Measurements from ENCODE around the gene CMPK1.

CMPK1 gene

GRCh38 chr1:47325528-47325927 lies 8.1 kb upstream of the CMPK1 start:
- no peak overlapping the region for H3K14ac ChIP-seq (ENCODE audit: low read length)
- no peak overlapping the region for H4K91ac ChIP-seq (ENCODE audit: low read depth, low read length, poor library complexity)
- H3K9ac ChIP-seq (ENCODE audit: low read depth, low read length, poor library complexity): no peak overlapping the region
- H3K18ac ChIP-seq (ENCODE audit: low read length): no peak overlapping the region
- no peaks in the 10 kb centered on the region for H3K36me3 ChIP-seq (replicated peaks in 1 of 2; ENCODE audit: control insufficient read depth in 2 of 2, insufficient read depth in 2 of 2, low read length in 2 of 2)
- H3K4me1 ChIP-seq (ENCODE audit: control insufficient read depth in 2 of 2, insufficient read depth in 1 of 2, low read depth in 1 of 2, low read length in 2 of 2): no peaks in the 10 kb centered on the region
- no CpG with 5 or more reads among the region's 2 CpGs for WGBS, 2 donors (ENCODE audit: extremely low coverage in 2 of 2, insufficient read length in 2 of 2, insufficient replicate concordance in 1 of 2)
- H3K4ac ChIP-seq (ENCODE audit: low read length): no peak overlapping the region
- DNase-seq (ENCODE audit: low spot score): no peak
- H2BK120ac ChIP-seq (ENCODE audit: low read depth, low read length): no peak overlapping the region
- no peak overlapping the region for H3K4me2 ChIP-seq (ENCODE audit: insufficient read depth, low read length, poor library complexity, severe bottlenecking)
- no peaks in the 10 kb centered on the region for H3K9me3 ChIP-seq (replicated peaks in 1 of 2; ENCODE audit: control insufficient read depth in 2 of 2, insufficient read depth in 1 of 2, low read depth in 1 of 2, low read length in 2 of 2)
- H3K27ac ChIP-seq (replicated peaks; ENCODE audit: low read length): no peak overlapping the region
- H3K23ac ChIP-seq (ENCODE audit: low read depth, low read length, poor library complexity): no peak overlapping the region
- no peaks in the 10 kb centered on the region for H3K79me1 ChIP-seq (ENCODE audit: low read depth, low read length)
- H2AK5ac ChIP-seq (ENCODE audit: low read depth, low read length): no peak overlapping the region
- H4K8ac ChIP-seq (ENCODE audit: low read depth, low read length): no peak overlapping the region
- no peak overlapping the region for H3K4me3 ChIP-seq (ENCODE audit: low read length in 2 of 2)
- no peak overlapping the region for H2BK15ac ChIP-seq (ENCODE audit: low read length)
- no peak overlapping the region for H2BK12ac ChIP-seq (ENCODE audit: low read length)
- H2BK5ac ChIP-seq (ENCODE audit: low read length): no peak overlapping the region
- H2AFZ ChIP-seq (ENCODE audit: low read length): no peak overlapping the region
- no peaks in the 10 kb centered on the region for H3K27me3 ChIP-seq (ENCODE audit: control insufficient read depth in 3 of 3, insufficient read depth in 3 of 3, low read depth in 1 of 3, low read length in 3 of 3)

- no peak overlapping the region for H4K8ac ChIP-seq (ENCODE audit: low read depth, low read length)
- no peaks in the 10 kb centered on the region for H3K79me1 ChIP-seq (ENCODE audit: low read depth, low read length)
- no peaks in the 10 kb centered on the region for H3K27me3 ChIP-seq (ENCODE audit: control insufficient read depth in 3 of 3, insufficient read depth in 3 of 3, low read depth in 1 of 3, low read length in 3 of 3)
- no peak overlapping the region for H3K23ac ChIP-seq (ENCODE audit: low read depth, low read length, poor library complexity)
- no peak overlapping the region for H4K91ac ChIP-seq (ENCODE audit: low read depth, low read length, poor library complexity)
- H2BK12ac ChIP-seq (ENCODE audit: low read length): no peak overlapping the region
- DNase-seq (ENCODE audit: low spot score): no peak
- no peaks in the 10 kb centered on the region for H3K9me3 ChIP-seq (replicated peaks in 1 of 2; ENCODE audit: control insufficient read depth in 2 of 2, insufficient read depth in 1 of 2, low read depth in 1 of 2, low read length in 2 of 2)
- WGBS, 2 donors (ENCODE audit: extremely low coverage in 2 of 2, insufficient read length in 2 of 2, insufficient replicate concordance in 1 of 2): no CpG with 5 or more reads among the region's 2 CpGs
- no peak overlapping the region for H2AK5ac ChIP-seq (ENCODE audit: low read depth, low read length)
- no peak overlapping the region for H3K14ac ChIP-seq (ENCODE audit: low read length)
- no peak overlapping the region for H3K4me2 ChIP-seq (ENCODE audit: insufficient read depth, low read length, poor library complexity, severe bottlenecking)
- H2BK5ac ChIP-seq (ENCODE audit: low read length): no peak overlapping the region
- H3K4me1 ChIP-seq (ENCODE audit: control insufficient read depth in 2 of 2, insufficient read depth in 1 of 2, low read depth in 1 of 2, low read length in 2 of 2): no peaks in the 10 kb centered on the region
- H3K4ac ChIP-seq (ENCODE audit: low read length): no peak overlapping the region
- H3K36me3 ChIP-seq (replicated peaks in 1 of 2; ENCODE audit: control insufficient read depth in 2 of 2, insufficient read depth in 2 of 2, low read length in 2 of 2): no peaks in the 10 kb centered on the region
- H3K27ac ChIP-seq (replicated peaks; ENCODE audit: low read length): no peak overlapping the region
- H2AFZ ChIP-seq (ENCODE audit: low read length): no peak overlapping the region
- H3K4me3 ChIP-seq (ENCODE audit: low read length in 2 of 2): no peak overlapping the region
- no peak overlapping the region for H2BK120ac ChIP-seq (ENCODE audit: low read depth, low read length)
- H3K18ac ChIP-seq (ENCODE audit: low read length): no peak overlapping the region
- H3K9ac ChIP-seq (ENCODE audit: low read depth, low read length, poor library complexity): no peak overlapping the region
- no peak overlapping the region for H2BK15ac ChIP-seq (ENCODE audit: low read length)
Observed at GRCh38 chr1:47326271-47326670, 7.3 kb upstream of the CMPK1 start.

- Histone ChIP-seq H3K9me3 (replicated peaks in 1 of 2; ENCODE audit: control insufficient read depth in 2 of 2, insufficient read depth in 1 of 2, low read depth in 1 of 2, low read length in 2 of 2) (no peaks in the 10 kb centered on the region), H2BK15ac (ENCODE audit: low read length) (no peak overlapping the region), H3K27me3 (ENCODE audit: control insufficient read depth in 3 of 3, insufficient read depth in 3 of 3, low read depth in 1 of 3, low read length in 3 of 3) (no peaks in the 10 kb centered on the region), H3K4me2 (ENCODE audit: insufficient read depth, low read length, poor library complexity, severe bottlenecking) (no peak overlapping the region), H3K4me1 (ENCODE audit: control insufficient read depth in 2 of 2, insufficient read depth in 1 of 2, low read depth in 1 of 2, low read length in 2 of 2) (peaks cover 0 to 4% of the 10 kb centered on the region in 2 donors), H3K14ac (ENCODE audit: low read length) (no peak overlapping the region), H4K91ac (ENCODE audit: low read depth, low read length, poor library complexity) (no peak overlapping the region), H3K9ac (ENCODE audit: low read depth, low read length, poor library complexity) (no peak overlapping the region), H4K8ac (ENCODE audit: low read depth, low read length) (no peak overlapping the region), H3K4ac (ENCODE audit: low read length) (no peak overlapping the region), H3K18ac (ENCODE audit: low read length) (no peak overlapping the region), H2BK12ac (ENCODE audit: low read length) (no peak overlapping the region), H3K23ac (ENCODE audit: low read depth, low read length, poor library complexity) (no peak overlapping the region), H3K4me3 (ENCODE audit: low read length in 2 of 2) (no peak overlapping the region), H3K79me1 (ENCODE audit: low read depth, low read length) (peaks cover 2% of the 10 kb centered on the region), H2AK5ac (ENCODE audit: low read depth, low read length) (no peak overlapping the region), H2BK5ac (ENCODE audit: low read length) (no peak overlapping the region), H3K36me3 (replicated peaks in 1 of 2; ENCODE audit: control insufficient read depth in 2 of 2, insufficient read depth in 2 of 2, low read length in 2 of 2) (no peaks in the 10 kb centered on the region), H2BK120ac (ENCODE audit: low read depth, low read length) (no peak overlapping the region), H2AFZ (ENCODE audit: low read length) (no peak overlapping the region), H3K27ac (replicated peaks; ENCODE audit: low read length) (no peak overlapping the region)
- DNase-seq (ENCODE audit: low spot score): no peak
- no CpG with 5 or more reads among the region's 3 CpGs for WGBS, 2 donors (ENCODE audit: extremely low coverage in 2 of 2, insufficient read length in 2 of 2, insufficient replicate concordance in 1 of 2)
Observed at GRCh38 chr1:47328992-47329391, 4.6 kb upstream of the CMPK1 start.

GRCh38 chr1:47330212-47330611 lies 3.4 kb upstream of the CMPK1 start:
- Histone ChIP-seq H2BK12ac (ENCODE audit: low read length) (no peak overlapping the region), H3K14ac (ENCODE audit: low read length) (no peak overlapping the region), H3K4ac (ENCODE audit: low read length) (no peak overlapping the region), H3K36me3 (replicated peaks in 1 of 2; ENCODE audit: control insufficient read depth in 2 of 2, insufficient read depth in 2 of 2, low read length in 2 of 2) (no peaks in the 10 kb centered on the region), H2BK15ac (ENCODE audit: low read length) (no peak overlapping the region), H3K23ac (ENCODE audit: low read depth, low read length, poor library complexity) (no peak overlapping the region), H3K79me1 (ENCODE audit: low read depth, low read length) (peaks cover 4% of the 10 kb centered on the region), H3K9ac (ENCODE audit: low read depth, low read length, poor library complexity) (no peak overlapping the region), H3K18ac (ENCODE audit: low read length) (no peak overlapping the region), H2AK5ac (ENCODE audit: low read depth, low read length) (no peak overlapping the region), H3K27ac (replicated peaks; ENCODE audit: low read length) (no peak overlapping the region), H4K91ac (ENCODE audit: low read depth, low read length, poor library complexity) (no peak overlapping the region), H3K27me3 (ENCODE audit: control insufficient read depth in 3 of 3, insufficient read depth in 3 of 3, low read depth in 1 of 3, low read length in 3 of 3) (no peaks in the 10 kb centered on the region), H2BK5ac (ENCODE audit: low read length) (no peak overlapping the region), H3K4me2 (ENCODE audit: insufficient read depth, low read length, poor library complexity, severe bottlenecking) (no peak overlapping the region), H3K9me3 (replicated peaks in 1 of 2; ENCODE audit: control insufficient read depth in 2 of 2, insufficient read depth in 1 of 2, low read depth in 1 of 2, low read length in 2 of 2) (no peaks in the 10 kb centered on the region), H2BK120ac (ENCODE audit: low read depth, low read length) (no peak overlapping the region), H3K4me3 (ENCODE audit: low read length in 2 of 2) (no peak overlapping the region), H4K8ac (ENCODE audit: low read depth, low read length) (no peak overlapping the region), H2AFZ (ENCODE audit: low read length) (no peak overlapping the region), H3K4me1 (ENCODE audit: control insufficient read depth in 2 of 2, insufficient read depth in 1 of 2, low read depth in 1 of 2, low read length in 2 of 2) (peaks cover 0 to 4% of the 10 kb centered on the region in 2 donors)
- WGBS, 2 donors (ENCODE audit: extremely low coverage in 2 of 2, insufficient read length in 2 of 2, insufficient replicate concordance in 1 of 2): no CpG with 5 or more reads among the region's 1 CpG
- no peak for DNase-seq (ENCODE audit: low spot score)
